ENCODE measurements around the gene NCR3LG1. TPM values are rescaled to one million over a fixed set of nuclear protein-coding genes. Genes with fewer than 3 reads are reported as not detected.

Gene NCR3LG1
- polyA plus RNA-seq, 1 of the 3 experiments (the other 2 are of a cell fraction), result 0.67 TPM

DNA sequence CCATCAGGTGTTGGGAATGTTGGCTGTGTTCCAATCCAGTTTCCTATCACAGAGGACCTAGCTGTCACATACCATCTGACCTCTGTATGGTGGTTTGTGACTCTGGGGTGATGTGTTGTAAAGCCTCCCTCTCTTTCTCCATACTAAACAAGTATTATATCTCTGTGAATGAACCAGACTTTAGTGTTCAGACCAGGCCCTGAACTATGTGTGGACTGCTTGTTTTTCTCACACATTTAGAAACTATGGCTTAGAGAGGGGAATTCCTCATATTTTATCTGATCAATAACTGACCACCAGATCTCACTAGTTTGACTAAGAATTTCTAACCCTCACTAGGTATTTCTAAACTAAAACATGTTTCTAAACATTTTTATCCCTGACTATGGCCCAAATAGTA, 17.5 kb downstream of the NCR3LG1 start:
- Histone ChIP-seq H3K9me3 (peaks cover 11% of the 10 kb centered on the region), H3K79me2 (ENCODE audit: insufficient read depth) (no peaks in the 10 kb centered on the region), H3K4me3 (ENCODE audit: low read depth in 2 of 2, low read length in 1 of 2) (no peak overlapping the region; a peak in 1 of 4 replicates), H3K27ac (ENCODE audit: low read depth in 2 of 2, low read length in 1 of 2) (no peak overlapping the region), H2AFZ (ENCODE audit: low read depth) (no peak overlapping the region), H3K4me2 (no peak overlapping the region), H3K36me3 (replicated peaks in 1 of 2; ENCODE audit: control insufficient read depth in 1 of 2, insufficient read depth in 2 of 2, low read length in 1 of 2) (peaks cover 20 to 30% of the 10 kb centered on the region in 2 experiments), H3K9ac (no peak overlapping the region), H3K9me2 (no peaks in the 10 kb centered on the region), H4K20me1 (ENCODE audit: insufficient read depth) (no peaks in the 10 kb centered on the region), H3K4me1 (ENCODE audit: control insufficient read depth in 1 of 2, insufficient read depth in 2 of 2, low read depth in 1 of 2, low read length in 1 of 2) (no peaks in the 10 kb centered on the region), H3F3A (replicated peaks; ENCODE audit: insufficient read depth) (no peaks in the 10 kb centered on the region), H3K27me3 (ENCODE audit: insufficient read depth) (no peaks in the 10 kb centered on the region)
- POLR2A ChIA-PET, result no interaction called here
- CTCF ChIA-PET, result interaction anchor here (2.0 kb wide), 1 partner anchor 14 kb away, joined by 7 read pairs; no protein-coding TSS in a partner anchor
- TF ChIP-seq FOXM1 (IDR thresholded peaks at IDR 0.05; ENCODE audit: low read depth) (no peak), SIN3A (IDR thresholded peaks at IDR 0.05; ENCODE audit: borderline replicate concordance, low read depth, low read length) (no peak), FOSL2 (IDR thresholded peaks at IDR 0.05; ENCODE audit: borderline replicate concordance, low read depth) (no peak), FOXJ3 (CRISPR knock-in tag; IDR thresholded peaks at IDR 0.05) (no peak), JUND (IDR thresholded peaks at IDR 0.05) (no peak), MXI1 (IDR thresholded peaks at IDR 0.05; ENCODE audit: low read depth, low read length) (no peak), CHD2 (IDR thresholded peaks at IDR 0.05; ENCODE audit: low read length, partially characterized antibody) (no peak), YY1 (IDR thresholded peaks at IDR 0.05; ENCODE audit: low read depth) (no peak), TCF12 (IDR thresholded peaks at IDR 0.05) (no peak), NFIC (IDR thresholded peaks at IDR 0.05; ENCODE audit: borderline replicate concordance) (no peak), NRF1 (IDR thresholded peaks at IDR 0.05; ENCODE audit: low read depth, low read length) (no peak), EP300 (IDR thresholded peaks at IDR 0.05; ENCODE audit: borderline replicate concordance in 1 of 2, low read depth in 1 of 2, low read length in 1 of 2) (no peak)
- TF ChIP-seq, protein P1, sequence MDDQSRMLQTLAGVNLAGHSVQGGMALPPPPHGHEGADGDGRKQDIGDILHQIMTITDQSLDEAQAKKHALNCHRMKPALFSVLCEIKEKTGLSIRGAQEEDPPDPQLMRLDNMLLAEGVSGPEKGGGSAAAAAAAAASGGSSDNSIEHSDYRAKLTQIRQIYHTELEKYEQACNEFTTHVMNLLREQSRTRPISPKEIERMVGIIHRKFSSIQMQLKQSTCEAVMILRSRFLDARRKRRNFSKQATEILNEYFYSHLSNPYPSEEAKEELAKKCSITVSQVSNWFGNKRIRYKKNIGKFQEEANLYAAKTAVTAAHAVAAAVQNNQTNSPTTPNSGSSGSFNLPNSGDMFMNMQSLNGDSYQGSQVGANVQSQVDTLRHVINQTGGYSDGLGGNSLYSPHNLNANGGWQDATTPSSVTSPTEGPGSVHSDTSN (IDR thresholded peaks at IDR 0.05), result no peak
- DNase-seq, result no peak

- Histone ChIP-seq H3K9me3 (peaks cover 11% of the 10 kb centered on the region), H4K20me1 (ENCODE audit: insufficient read depth) (no peaks in the 10 kb centered on the region), H3K4me1 (ENCODE audit: control insufficient read depth in 1 of 2, insufficient read depth in 2 of 2, low read depth in 1 of 2, low read length in 1 of 2) (no peaks in the 10 kb centered on the region), H3K4me2 (no peak overlapping the region), H2AFZ (ENCODE audit: low read depth) (no peak overlapping the region), H3K79me2 (ENCODE audit: insufficient read depth) (no peaks in the 10 kb centered on the region), H3K9ac (no peak overlapping the region), H3K36me3 (replicated peaks in 1 of 2; ENCODE audit: control insufficient read depth in 1 of 2, insufficient read depth in 2 of 2, low read length in 1 of 2) (peaks cover 20 to 30% of the 10 kb centered on the region in 2 experiments), H3K27ac (ENCODE audit: low read depth in 2 of 2, low read length in 1 of 2) (no peak overlapping the region), H3K4me3 (ENCODE audit: low read depth in 2 of 2, low read length in 1 of 2) (no peak overlapping the region; a peak in 1 of 4 replicates), H3K9me2 (no peaks in the 10 kb centered on the region), H3F3A (replicated peaks; ENCODE audit: insufficient read depth) (no peaks in the 10 kb centered on the region), H3K27me3 (ENCODE audit: insufficient read depth) (no peaks in the 10 kb centered on the region)
- ChIA-PET CTCF (interaction anchor here (2.0 kb wide), 1 partner anchor 14 kb away, joined by 7 read pairs; no protein-coding TSS in a partner anchor), POLR2A (no interaction called here)
- TF ChIP-seq, protein P2, sequence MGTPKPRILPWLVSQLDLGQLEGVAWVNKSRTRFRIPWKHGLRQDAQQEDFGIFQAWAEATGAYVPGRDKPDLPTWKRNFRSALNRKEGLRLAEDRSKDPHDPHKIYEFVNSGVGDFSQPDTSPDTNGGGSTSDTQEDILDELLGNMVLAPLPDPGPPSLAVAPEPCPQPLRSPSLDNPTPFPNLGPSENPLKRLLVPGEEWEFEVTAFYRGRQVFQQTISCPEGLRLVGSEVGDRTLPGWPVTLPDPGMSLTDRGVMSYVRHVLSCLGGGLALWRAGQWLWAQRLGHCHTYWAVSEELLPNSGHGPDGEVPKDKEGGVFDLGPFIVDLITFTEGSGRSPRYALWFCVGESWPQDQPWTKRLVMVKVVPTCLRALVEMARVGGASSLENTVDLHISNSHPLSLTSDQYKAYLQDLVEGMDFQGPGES (IDR thresholded peaks at IDR 0.05; ENCODE audit: low read depth, low read length), result no peak
- no peak for TF ChIP-seq ZBTB33 (IDR thresholded peaks at IDR 0.05; ENCODE audit: borderline replicate concordance, low read depth)
- no peak for TF ChIP-seq CTCF (IDR thresholded peaks at IDR 0.05)
- no peak for TF ChIP-seq GABPA (IDR thresholded peaks at IDR 0.05; ENCODE audit: low read depth)
- TF ChIP-seq FOXM1 (IDR thresholded peaks at IDR 0.05; ENCODE audit: low read depth), result no peak
- no peak for TF ChIP-seq JUND (IDR thresholded peaks at IDR 0.05)
- TF ChIP-seq RAD21 (IDR thresholded peaks at IDR 0.05; ENCODE audit: low read length), result no peak
- DNase-seq, result no peak
- 49% methylated on average over 2 of the region's 2 CpGs for WGBS (ENCODE audit: low lambda C conversion rate)
Observed at GRCh38 chr11:17369684-17370243, 18.2 kb downstream of the NCR3LG1 start.
